HG02759 (cell line): Measurements from ENCODE around the gene PLXND1.

Source experiments
- ATAC-seq: cut with Tn5 transposase; IDR thresholded peaks from one replicate; pipeline ENCODE4 v1.9.1; 2021; ENCODE audit warnings: mild to moderate bottlenecking, moderate library complexity; ENCODE audit not compliant: unreplicated experiment

PLXND1 gene

GRCh38 chr3:129602730-129603560, 3.5 kb downstream of the PLXND1 start:
- ATAC-seq, result no peak

- ATAC-seq, result no peak
These were observed 4.2 kb downstream of the PLXND1 start for GRCh38 chr3:129602309-129602708.

DNA sequence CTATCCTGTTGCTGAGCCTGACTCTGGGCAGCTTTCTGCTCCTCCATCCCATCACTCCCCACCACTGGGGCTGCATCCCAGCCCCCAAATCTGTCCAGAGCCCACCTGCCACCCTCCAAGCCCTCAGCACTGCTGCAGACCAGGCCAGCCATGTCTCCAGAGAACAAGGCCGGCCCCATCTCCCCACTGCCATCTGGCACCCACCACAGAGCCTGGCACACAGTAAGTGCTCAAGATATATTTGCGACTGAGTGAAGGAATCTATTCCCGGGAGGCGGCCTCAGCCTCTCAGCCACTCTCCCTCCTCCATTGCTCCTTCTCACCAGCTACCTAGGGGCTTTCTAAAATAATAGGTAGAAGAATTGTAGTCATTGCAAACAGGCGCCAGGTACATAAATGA, 4.8 kb downstream of the PLXND1 start:
- no peak for ATAC-seq

DNA sequence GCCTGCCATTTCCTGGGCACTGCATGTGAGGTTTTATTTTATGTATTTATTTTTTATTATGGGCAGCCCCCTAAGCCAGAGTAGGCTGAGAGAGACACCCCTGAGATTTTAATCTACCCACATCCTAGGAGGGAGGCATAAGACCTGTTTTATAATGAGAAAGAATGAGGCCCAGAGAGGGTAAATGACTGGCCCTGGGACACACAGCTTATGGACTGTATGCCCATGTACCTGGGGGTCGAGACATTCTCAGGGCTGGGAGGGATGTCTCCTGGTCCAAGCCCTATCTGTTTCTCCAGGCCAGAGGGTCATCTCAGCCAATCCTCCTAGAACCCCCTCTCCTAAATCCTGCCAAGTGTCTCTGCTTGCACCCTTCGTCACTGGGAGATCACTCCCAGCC, 6.1 kb downstream of the PLXND1 start:
- no peak for ATAC-seq

DNA sequence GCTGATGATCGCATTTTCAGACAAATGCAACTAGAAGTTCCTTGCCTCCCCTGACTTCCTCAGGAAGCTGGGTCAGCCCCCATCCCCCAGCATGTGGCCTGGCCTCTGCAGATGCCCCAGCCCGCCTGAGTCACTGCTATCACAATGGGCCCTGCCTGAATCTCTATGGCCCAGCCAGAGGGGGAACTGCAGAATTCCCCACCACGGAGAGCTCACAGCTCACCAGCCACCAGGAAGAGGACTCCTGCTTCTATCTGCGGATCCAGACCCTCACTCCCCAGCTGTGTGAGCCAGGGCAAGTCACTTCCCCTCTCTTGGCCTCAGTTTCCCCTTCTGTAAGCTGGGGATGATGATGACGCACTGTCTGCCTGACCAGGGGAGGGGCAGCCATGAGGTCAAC, 6.9 kb downstream of the PLXND1 start:
- ATAC-seq, result no peak

- ATAC-seq, result no peak
These were observed 7.4 kb downstream of the PLXND1 start for GRCh38 chr3:129599073-129599472.

DNA sequence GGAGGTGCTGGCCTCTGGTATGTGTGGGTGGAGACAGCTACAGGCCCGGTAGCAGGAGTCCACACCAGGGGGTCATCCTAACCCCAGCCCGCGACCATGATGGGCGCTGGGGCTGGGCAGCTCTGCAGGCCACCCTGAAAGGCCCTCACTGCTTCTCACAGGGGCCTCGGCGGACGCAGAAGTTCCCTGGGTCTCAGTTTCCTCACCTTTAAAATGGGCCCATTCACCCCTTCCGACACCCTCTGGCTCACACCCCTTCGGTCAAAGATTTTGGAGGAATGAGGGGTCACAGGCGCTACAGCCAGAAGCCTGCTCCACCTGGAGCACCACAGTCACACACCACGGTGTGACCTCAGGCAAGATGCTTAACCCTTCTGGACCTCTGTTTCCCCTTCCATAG, 8.0 kb downstream of the PLXND1 start:
- no peak for ATAC-seq

DNA sequence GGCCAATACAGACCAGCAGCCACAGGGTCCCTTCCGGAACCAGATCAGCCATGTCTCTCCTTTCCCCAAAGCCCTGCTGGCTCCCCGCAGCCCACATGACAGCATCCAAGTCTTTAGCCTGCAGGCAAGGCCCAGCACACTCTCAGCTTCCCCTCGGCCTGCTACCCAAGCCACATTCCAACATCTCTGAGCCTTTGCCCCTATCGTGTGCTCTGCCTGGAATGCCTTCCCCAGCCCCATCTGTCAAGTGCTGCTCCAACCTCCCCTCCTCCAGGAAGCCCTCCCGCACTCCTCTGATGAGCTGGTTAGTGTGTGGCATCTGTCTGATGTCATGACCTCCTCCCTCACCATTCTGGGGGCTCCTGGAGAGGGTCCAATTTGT, 8.5 kb downstream of the PLXND1 start:
- ATAC-seq, result no peak

DNA sequence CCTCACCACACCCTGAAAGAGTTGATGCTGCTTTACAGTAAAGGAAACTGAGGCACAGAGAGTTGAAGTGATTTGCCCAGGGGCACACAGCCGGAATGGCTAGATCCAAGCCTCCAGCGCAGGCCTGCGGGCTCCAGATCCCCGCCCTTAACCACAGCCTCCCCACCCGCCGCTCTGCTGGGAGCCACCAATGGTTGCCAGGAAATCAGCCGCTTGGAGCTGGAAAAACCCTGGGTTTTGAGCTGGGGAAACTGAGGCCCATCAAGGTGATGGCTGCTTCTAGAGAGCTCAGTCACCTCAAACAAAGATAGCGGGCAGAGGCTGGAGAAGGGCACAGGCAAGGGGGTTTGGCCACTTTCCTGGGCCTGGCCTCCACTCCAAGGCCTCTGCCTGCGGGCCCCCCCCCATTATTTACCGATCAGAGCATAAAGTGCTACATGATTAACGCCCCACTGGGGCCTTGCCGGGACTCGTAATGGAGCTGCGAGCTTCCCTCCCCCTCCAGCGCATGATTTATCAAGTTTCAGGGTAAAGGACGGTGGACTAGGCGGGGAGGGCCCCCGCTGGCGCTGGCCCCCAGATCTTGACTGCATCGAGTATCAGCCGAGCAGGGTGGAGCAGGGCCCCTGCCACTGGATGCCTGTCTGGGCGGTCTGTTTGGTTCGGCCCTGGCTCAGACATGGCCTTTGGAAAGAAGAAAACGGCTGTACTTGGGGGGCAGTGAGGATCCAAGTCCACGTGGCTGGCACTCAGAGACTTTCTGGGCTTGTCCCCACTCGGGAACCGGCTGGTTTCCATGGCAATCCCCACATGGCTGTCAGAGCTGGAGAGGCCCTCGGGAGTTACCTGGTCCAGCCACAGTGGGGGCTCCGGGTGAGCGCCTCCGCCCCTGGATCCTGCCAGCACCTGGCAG, 9.1 kb downstream of the PLXND1 start:
- no peak for ATAC-seq

DNA sequence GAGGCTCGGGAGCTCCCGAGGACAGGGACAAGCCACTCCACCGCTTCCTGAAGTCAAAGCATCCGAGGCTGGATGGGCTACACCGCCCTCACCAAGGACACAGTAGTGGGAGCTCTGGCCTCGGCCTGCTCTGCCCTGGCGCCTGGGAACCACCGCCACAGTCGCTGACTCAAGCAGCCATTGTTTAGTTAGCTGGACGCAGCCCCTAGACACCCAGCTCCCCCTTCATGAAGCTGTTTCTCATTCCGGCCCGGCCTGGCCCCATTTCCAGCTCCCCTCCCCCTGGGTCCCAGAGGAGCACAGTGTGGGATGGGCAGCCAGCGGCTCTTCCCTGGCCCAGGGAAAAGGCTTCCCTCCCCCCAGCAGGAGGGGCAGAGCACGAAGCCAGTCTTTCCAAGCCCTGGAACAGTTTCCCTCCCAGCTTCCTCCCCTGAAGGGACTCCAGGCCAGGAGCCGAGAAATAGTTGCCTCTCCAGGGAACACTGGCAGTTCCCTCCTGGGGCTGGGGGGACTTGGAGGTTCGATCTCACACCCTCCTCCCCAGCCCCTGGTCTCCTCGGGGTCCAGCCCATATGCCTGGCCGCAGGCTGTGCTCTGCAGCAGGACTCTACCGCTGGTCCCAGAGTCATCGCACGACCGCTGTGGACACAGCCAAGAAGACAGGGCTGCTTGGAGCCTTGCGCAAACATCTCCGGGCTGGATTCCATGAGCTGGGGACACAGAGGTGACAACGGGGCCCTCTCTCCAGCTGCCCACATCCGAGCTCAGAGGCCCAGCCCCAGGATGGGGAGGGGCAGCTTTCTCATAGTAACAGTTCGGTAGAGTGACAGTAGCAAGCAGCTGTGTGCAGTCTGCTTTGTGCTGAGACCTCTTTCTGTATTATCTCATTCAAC, 10.0 kb downstream of the PLXND1 start:
- ATAC-seq, result no peak

- no peak for ATAC-seq
These were observed 10.8 kb downstream of the PLXND1 start for GRCh38 chr3:129595544-129596193.

GRCh38 chr3:129594907-129595390, 11.5 kb downstream of the PLXND1 start:
- no peak for ATAC-seq

DNA sequence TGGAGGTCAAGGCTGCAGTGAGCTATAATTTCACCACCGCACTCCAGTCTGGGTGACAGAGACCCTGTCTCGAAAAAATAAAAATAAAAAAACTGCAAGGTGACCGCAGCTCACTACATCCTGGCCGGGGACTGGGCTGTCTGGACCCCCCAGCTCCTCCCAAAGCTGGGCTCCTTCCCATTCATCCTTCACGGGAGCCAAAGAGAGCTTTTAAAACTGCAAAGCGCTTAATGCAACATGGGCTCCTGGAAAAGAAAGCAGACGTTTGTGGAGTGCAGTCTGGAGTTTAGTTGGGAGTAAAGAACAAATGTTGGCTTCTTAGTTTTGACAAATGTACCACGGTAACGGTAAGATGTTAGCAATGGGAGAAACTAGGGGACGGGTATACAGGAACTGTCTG, 12.1 kb downstream of the PLXND1 start:
- no peak for ATAC-seq

- ATAC-seq, result no peak
These were observed 12.7 kb downstream of the PLXND1 start for GRCh38 chr3:129593595-129594339.

DNA sequence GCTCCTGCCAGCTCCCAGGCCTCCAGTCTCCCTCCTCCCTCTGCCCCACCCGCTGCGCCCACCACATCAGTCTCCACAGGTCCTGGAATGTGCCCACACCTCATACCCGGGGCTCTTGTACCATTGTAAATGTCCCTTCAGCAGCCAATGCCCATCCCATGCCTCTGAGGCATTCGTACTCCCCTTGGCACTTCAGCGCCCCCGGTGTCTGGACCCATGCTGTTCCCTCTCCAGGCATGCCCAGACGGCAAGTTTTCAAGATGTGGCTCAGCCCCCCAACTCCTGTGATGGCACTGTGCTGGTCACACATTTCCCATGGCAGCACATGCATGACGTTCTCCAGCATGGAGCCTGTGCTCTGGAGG, 13.3 kb downstream of the PLXND1 start:
- no peak for ATAC-seq

DNA sequence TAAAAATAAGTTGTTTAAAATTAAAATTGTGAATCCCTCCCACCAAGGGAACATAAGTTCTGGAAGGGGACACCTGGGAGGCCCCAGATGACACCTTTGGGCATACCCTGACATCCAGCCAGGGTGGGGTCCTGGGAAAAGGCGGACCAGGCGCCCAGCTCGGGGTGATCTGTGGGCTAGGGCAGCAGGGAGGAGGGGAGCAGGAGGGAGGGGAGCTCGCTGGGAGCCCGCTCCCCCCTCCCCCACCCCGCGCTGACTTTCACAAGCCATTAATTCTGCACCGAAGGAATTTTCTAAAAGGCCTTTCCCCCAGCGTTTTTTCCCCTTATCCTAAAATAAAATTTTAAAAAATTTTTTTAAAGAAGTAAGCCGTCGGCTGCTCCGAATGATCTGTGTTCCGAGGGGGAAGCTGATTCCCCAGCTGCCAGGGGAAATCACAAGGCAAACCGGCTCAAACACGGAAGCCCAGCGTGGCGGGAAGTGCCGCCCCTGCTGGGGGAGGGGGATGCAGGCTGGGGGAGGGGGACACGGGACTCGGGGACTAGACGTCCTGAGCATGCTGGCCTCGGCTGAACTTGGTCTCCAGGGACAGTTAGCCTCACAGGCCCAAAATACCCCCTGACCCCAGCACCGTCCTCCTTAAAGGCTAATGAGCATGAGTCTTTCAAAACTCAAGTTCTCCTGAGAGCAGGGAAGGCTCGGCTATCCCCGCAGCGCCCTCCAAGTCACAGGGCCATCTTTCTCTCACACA, 13.9 kb downstream of the PLXND1 start:
- no peak for ATAC-seq

- no peak for ATAC-seq
These were observed 14.5 kb downstream of the PLXND1 start for GRCh38 chr3:129591932-129592331.

- ATAC-seq, result no peak
These were observed 16.3 kb downstream of the PLXND1 start for GRCh38 chr3:129590215-129590614.
